Coronary artery (tissue), 2 donors: ENCODE measurements around the gene TUBGCP2.

Source experiments
- DNase-seq: peaks from one replicate; pipeline ENCODE4 v3.0.0-alpha.2; 2017; ENCODE audit warnings: low spot score
- H3K27ac ChIP-seq, 2 donors: fragments of 200-600 bp; sonication (generic); one replicate each; pipeline ENCODE4 v1.5.1; 2016 to 2019
- H3K4me3 ChIP-seq: fragments of 200-600 bp; sonication (generic); 2 replicates; pipeline ENCODE4 v1.5.1; 2016; ENCODE audit warnings: mild to moderate bottlenecking, moderate library complexity
- CTCF ChIP-seq: fragments of 200-600 bp; sonication (generic); IDR thresholded peaks from one replicate; pipeline ENCODE4 v1.5.1; 2019; ENCODE audit warnings: antibody characterized with exemption

The TUBGCP2 gene

GRCh38 chr10:133289761-133290160 is 18.9 kb downstream of the TUBGCP2 start:
- Histone ChIP-seq H3K27ac (no peak overlapping the region), H3K4me3 (no peak overlapping the region)
- TF ChIP-seq CTCF: no peak
- no peak for DNase-seq

DNA sequence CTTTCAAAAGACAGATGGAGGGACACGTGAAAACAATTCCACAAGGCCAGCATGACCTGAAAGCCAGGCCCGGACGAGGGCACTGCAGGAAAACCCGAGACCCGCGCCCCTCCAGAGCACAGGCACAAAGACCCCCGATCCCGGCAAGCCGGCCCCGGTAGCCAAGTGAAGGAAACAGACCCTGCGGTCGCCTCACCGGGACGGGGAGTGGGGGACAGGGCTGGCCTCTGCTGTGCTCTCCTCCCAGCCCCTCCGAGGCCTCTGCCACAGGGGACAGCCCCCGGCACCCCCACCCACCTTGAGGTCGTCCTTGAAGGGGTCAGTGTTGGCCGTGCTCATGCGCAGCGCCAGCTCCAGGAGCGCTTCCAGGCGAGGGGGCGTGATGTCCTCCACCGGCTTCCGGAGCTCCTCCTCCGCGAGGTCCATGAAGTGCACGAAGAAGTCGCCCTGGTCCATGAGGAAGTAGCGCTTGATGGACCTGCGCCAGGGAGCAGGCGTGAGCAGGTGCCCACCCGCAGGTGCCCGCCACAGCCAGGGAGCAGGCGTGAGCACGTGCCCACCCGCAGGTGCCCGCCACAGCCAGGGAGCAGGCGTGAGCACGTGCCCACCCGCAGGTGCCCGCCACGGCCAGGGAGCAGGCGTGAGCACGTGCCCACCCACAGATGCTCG is 20.7 kb downstream of the TUBGCP2 start:
- DNase-seq: no peak
- H3K4me3 ChIP-seq: no peak overlapping the region
- no peak for TF ChIP-seq CTCF
- no peak overlapping the region for H3K27ac ChIP-seq

DNA sequence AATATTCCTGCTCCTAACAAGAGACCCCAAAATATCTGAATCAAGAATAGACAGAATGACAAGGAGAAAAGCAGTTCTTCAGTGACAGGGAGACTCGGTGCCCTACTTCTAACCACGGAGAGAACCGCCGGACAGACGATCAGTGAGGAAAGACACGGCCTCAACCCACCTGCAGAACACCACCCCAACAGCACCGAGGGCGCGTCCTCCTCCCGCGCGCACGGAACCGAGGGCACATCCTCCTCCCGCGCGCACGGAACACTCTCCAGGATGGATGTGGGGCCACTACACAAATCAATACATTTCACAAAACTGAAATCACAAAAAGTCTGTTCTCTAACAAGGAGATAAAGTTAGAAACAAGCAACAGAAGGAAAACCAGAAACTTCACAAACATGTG is 22.3 kb downstream of the TUBGCP2 start:
- no peak for TF ChIP-seq CTCF

DNA sequence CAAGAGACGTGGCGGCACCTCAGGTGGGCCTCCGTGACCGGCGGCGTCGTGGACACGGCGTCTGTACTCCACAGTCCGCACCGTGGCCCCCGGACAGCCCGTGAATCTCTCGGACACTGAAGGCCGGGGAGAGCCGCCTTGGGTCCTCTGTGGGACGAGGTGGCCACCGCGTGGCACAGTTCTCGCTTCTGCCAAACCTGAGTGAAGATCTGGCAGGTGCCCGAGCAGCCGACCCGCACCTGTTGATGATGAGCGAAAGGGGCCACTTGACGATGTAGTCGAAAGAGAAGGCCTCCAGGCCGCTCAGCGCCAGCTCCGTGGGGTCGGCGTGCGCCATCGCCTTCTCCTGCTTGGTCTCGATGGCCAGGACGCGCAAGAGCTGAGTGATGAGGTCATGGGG is 23.5 kb downstream of the TUBGCP2 start:
- no peak for DNase-seq
- Histone ChIP-seq H3K27ac (no peak overlapping the region), H3K4me3 (no peak overlapping the region)
- TF ChIP-seq CTCF: no peak

More for the DNA sequence above, 22.3 kb downstream of the TUBGCP2 start:
- no peak for DNase-seq
- H3K27ac ChIP-seq: no peak overlapping the region
- no peak overlapping the region for H3K4me3 ChIP-seq

DNA sequence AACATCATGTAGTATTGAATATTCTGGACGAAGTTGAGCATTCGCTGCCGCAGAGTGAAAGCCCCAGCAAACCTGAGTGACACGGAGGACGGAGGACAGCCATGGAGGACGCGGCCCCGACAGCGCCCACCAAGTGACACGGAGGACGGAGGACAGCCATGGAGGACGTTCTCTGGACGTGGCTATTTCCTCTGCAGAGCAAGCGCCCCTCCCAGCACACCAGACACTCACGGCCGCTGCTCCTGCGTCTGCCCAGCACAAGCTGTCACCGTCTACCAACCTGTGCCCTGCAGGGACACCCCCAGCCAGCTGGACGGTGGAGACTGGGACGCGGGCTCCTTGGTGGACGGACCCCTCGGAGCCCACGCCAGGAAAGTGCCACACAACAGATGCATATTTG is 24.7 kb downstream of the TUBGCP2 start:
- no peak for DNase-seq
- no peak overlapping the region for H3K4me3 ChIP-seq
- no peak for TF ChIP-seq CTCF
- no peak overlapping the region for H3K27ac ChIP-seq

GRCh38 chr10:133282846-133283390 is 25.8 kb downstream of the TUBGCP2 start:
- no peak overlapping the region for H3K27ac ChIP-seq
- TF ChIP-seq CTCF: no peak

More at GRCh38 chr10:133282846-133283390, 25.8 kb downstream of the TUBGCP2 start:
- H3K4me3 ChIP-seq: no peak overlapping the region
- DNase-seq: no peak
